Heart right ventricle (tissue), 16 donors: ENCODE results near the gene C2. TPM values are rescaled to one million over a fixed set of nuclear protein-coding genes. Genes with fewer than 3 reads are reported as not detected.

Source experiments
- ATAC-seq, 8 donors: fragments of 200-7000 bp; cut with Tn5 transposase; one replicate each; pipeline ENCODE4 v1.9.1; 2020; ENCODE audit warnings: mild to moderate bottlenecking in 8 of 8, moderate library complexity in 8 of 8, moderate number of reproducible peaks in 1 of 8
- DNase-seq, 2 donors: peaks; one replicate each; pipeline ENCODE4 v3.0.0-alpha.2; 2020
- H3K27ac ChIP-seq, 10 donors: fragments of 200-600 bp; sonication (generic) in 2 of 10; one replicate each; pipeline versions ENCODE4 v1.5.0 to v1.8.0; 2020 to 2022; ENCODE audit warnings: mild to moderate bottlenecking in 3 of 10
- H3K27me3 ChIP-seq, 7 donors: fragments of 200-600 bp; one replicate each; pipeline ENCODE4 v1.8.0; 2021 to 2022; ENCODE audit warnings: mild to moderate bottlenecking in 2 of 7
- H3K36me3 ChIP-seq, 9 donors: fragments of 200-600 bp; sonication (generic) in 1 of 9; one replicate each; pipeline versions ENCODE4 v1.5.0 to v1.8.0; 2020 to 2022; ENCODE audit warnings: mild to moderate bottlenecking in 2 of 9
- H3K4me1 ChIP-seq, 9 donors: fragments of 200-600 bp; sonication (generic) in 1 of 9; one replicate each; pipeline versions ENCODE4 v1.5.0 to v1.8.0; 2020 to 2022; ENCODE audit warnings: mild to moderate bottlenecking in 4 of 9
- H3K4me3 ChIP-seq, 10 donors: fragments of 200-600 bp; sonication (generic) in 2 of 10; one replicate each; pipeline versions ENCODE4 v1.5.0 to v1.8.0; 2020 to 2022; ENCODE audit warnings: mild to moderate bottlenecking in 7 of 10, moderate library complexity in 2 of 10
- H3K9me3 ChIP-seq, 11 donors: fragments of 200-600 bp in 10 of 11; sonication (generic) in 2 of 11; one replicate each; pipeline versions ENCODE4 v1.5.0 to v1.8.0; 2013 to 2022; ENCODE audit warnings: mild to moderate bottlenecking in 2 of 11, control low read depth in 1 of 11, moderate library complexity in 1 of 11
- whole genome bisulfite sequencing, 2 donors: extraction: QIAGEN DNeasy Blood & Tissue Kit; methylation state at CpG; one replicate each; pipeline ENCODE4 v1.1.7; 2013; ENCODE audit warnings: inconsistent platforms in 1 of 2; 5-methylcytosine and 5-hydroxymethylcytosine counted together
- intact Hi-C, 10 donors: fragments of 100-400 bp; cut with DNase I; formaldehyde crosslinking; loops; one replicate each; pipeline versions ENCODE4 v1.11.1 to v1.14.2; 2022
- polyA plus RNA-seq, 2 donors: library from polyadenylated mRNA; stranded (reverse); fragments of 200-250 nt; gene quantifications; one replicate each; pipeline ENCODE4 v1.2.3, GENCODE V29; 2013
- total RNA-seq, 10 donors: library from RNA; stranded (reverse); fragmentation: NEBNext Ultra II Directional in 3 of 10; extraction: Animal tissue kit (Norgen Biotek cat#: 25700) in 3 of 10; gene quantifications; one replicate each; pipeline versions ENCODE4 v1.2.1 to v1.2.4, GENCODE V29; 2021 to 2023
- TF ChIP-seq, protein P1 (sequence below), 9 donors: fragments of 200-600 bp; sonication (generic) in 2 of 9; IDR thresholded peaks; one replicate each; pipeline versions ENCODE4 v1.5.0 to v1.8.0; 2021 to 2022; ENCODE audit warnings: antibody characterized with exemption in 9 of 9, mild to moderate bottlenecking in 5 of 9, moderate library complexity in 1 of 9
- donor health status: Arrhythmogenic right ventricular cardiomyopathy.
- donor health status: ischemic (EF 13 %, LVEDD 7.1; RV severe dilation, severe dysfunction).
- donor health status: healthy with polysubstance abuse.
- donor health status: DM: no; HTN: yes; CAD: no.
- donor health status: DM: no; HTN: no; CAD: no.
- donor health status: ischemic (EF 25% LVEDD 6.9; RV normal size, moderate dysfunction).
- donor health status: ischemic (EF 25% LVEDD 5.7; RV mildly dilated, moderate dysfunction).
- donor health status: healthy.
- donor health status: DM: yes; HTN: yes; CAD: no.
- donor health status: Ischemic cardiomyopathy.
- donor health status: ischemic (EF 35%, LVEDD 5.7; RV mildly dilated, moderate dysfunction).
- donor health status: nonischemic (EF 11% LVEDD 7.7; RV severe dilation, severe dysfunction).
- donor health status: DM: yes; HTN: yes; CAD: no.
- donor health status: PGD.
- donor health status: ischemic (EF 29% LVEDD 5.4; RV normal size, mild dysfunction).
- donor health status: nonischemic (EF 23%, LVEDD 6.1; RV moderate dilation, normal function).

C2 gene
- total and polyA plus RNA-seq, 12 donors: 1.1 to 63.0 (median 3.7) TPM

DNA sequence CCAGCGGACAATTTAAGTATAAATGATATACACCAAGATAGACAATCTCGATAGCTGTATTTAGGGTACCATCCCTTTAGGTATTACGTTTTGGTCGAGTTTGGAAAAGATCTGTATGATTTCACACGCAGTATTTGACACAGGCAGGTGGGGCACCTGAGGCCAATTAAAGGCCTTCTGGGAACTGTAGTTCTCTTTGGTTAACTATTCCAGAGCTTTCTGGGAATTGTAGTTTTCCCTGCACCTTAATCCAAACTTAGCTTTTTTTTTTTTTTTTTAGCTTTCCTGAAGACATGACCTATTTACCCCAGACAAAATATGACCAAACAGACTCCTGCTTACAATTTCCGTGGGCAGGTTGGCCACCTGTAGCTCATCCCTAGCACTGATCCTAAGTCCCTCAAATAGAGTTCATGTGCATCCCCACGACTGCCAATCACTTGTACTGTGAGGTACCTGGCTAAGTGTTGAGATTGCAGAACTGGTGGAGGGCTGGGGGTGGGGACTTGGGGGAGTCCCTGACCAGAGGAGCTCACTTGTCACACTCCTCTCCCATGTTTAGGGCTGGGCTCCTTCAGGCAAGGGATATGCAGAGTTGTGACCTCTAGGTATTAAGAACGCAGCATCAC lies 29.0 kb upstream of the C2 start:
- Histone ChIP-seq H3K4me3 (peak overlapping the region; percentile 55 to 98 (median 87)), H3K4me1 (peaks cover 3 to 50% (median 38%) of the 10 kb centered on the region in 9 donors), H3K27ac (peak overlapping the region in 9 of 10 donors; percentile 79 to 90 (median 87)), H3K27me3 (no peaks in the 10 kb centered on the region), H3K9me3 (no peaks in the 10 kb centered on the region), H3K36me3 (peaks cover 0 to 30% (median 2%) of the 10 kb centered on the region in 9 donors)
- ATAC-seq (peak in 4 of 8 donors; percentile 44 to 61 (median 48)), DNase-seq (no peak)
- TF ChIP-seq, protein P1, sequence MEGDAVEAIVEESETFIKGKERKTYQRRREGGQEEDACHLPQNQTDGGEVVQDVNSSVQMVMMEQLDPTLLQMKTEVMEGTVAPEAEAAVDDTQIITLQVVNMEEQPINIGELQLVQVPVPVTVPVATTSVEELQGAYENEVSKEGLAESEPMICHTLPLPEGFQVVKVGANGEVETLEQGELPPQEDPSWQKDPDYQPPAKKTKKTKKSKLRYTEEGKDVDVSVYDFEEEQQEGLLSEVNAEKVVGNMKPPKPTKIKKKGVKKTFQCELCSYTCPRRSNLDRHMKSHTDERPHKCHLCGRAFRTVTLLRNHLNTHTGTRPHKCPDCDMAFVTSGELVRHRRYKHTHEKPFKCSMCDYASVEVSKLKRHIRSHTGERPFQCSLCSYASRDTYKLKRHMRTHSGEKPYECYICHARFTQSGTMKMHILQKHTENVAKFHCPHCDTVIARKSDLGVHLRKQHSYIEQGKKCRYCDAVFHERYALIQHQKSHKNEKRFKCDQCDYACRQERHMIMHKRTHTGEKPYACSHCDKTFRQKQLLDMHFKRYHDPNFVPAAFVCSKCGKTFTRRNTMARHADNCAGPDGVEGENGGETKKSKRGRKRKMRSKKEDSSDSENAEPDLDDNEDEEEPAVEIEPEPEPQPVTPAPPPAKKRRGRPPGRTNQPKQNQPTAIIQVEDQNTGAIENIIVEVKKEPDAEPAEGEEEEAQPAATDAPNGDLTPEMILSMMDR (IDR thresholded peaks at IDR 0.05): peak in 1 of 9 donors; percentile 7
- WGBS, 2 donors: 14% methylated on average over 8 of the region's 8 CpGs
- intact Hi-C loops: loop anchor here in 1 of 10 donors (5.0 kb wide), 1 partner anchor 276 kb away; the partner anchor contains the start of gene PRRC2A

DNA sequence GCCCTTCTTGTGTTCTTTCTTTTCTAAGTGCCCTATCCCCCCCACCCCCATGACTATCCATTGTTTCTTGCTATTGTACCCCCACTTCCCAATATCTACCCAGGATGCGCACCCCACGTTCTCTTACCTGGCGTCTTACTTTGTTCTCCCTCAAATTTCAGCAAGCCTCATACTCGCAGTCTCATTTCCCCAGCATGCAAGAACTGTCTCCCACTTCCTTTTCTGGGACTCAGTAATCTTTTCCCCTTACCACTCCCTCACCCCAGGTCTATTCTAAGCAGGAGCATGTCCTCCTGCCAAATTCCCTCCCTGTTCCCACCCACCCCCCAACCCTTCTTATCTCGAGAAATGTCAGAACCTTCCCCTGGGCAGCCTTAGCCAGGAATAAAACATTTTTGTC lies 28.3 kb upstream of the C2 start:
- intact Hi-C loops: loop anchor here in 1 of 10 donors (5.0 kb wide), 1 partner anchor 277 kb away; the partner anchor contains the start of gene PRRC2A
- no peaks in the 10 kb centered on the region for H3K9me3 ChIP-seq
- H3K4me1 ChIP-seq: peaks cover 3 to 52% (median 38%) of the 10 kb centered on the region in 9 donors
- TF ChIP-seq, protein P1 (IDR thresholded peaks at IDR 0.05): no peak
- ATAC-seq (no peak), DNase-seq (no peak)
- H3K27me3 ChIP-seq: no peaks in the 10 kb centered on the region
- H3K27ac ChIP-seq: peak overlapping the region in 1 of 10 donors; percentile 87
- peaks cover 0 to 23% (median 0%) of the 10 kb centered on the region in 9 donors for H3K36me3 ChIP-seq
- 47 to 53% methylated on average over 5 of the region's 5 CpGs for WGBS, 2 donors
- peak overlapping the region in 1 of 10 donors; percentile 89 for H3K4me3 ChIP-seq

DNA sequence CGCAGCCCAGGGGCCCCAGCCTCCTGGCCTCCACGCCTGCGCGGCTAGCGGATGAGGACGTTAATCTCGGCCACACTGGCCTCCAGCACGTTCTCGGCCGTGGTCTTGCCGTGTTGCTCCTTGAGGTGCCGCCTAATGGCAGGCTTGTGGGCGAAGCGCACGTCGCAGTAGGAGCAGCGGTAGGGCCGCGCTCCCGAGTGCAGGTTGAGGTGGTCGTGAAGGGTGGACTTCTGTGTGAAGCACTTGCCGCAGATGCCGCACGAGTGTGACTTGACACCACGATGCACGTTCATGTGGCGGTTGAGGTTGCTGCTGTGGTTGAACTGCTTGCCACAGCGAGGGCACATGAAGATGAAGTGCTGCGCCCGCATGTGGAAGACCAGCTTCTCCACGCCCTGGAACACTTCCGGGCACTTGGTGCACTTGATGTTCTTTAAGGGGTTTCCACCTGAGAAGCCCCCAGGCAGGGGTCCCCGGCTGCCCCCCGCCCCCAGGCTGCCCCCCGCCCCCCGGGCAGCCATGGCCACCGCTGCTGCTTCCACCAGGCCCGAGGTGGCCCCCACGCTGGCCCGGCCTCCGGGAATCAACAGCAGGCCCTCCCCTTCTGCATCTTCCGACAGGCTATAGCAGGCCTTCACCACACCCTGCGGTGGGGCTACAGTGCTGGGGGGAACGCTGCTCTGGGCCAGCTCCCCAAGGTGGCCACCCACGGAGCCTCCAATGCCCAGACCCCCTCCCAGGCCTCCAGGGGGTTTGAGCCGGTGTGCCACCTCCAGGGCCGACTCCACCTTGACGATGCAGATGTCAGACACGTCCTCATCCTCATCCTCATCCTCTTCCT lies 27.4 kb upstream of the C2 start:
- intact Hi-C loops: loop anchor here in 8 of 10 donors (5.0 to 10.0 kb wide), 5 partner anchors 52 to 353 kb away; partner anchors contain the start of genes NELFE (in 5 of the 8), SKIC2 (in 5 of the 8), ATP6V1G2 (in 1 of the 8) and NFKBIL1 (in 1 of the 8)
- 86 to 87% methylated on average over 48 to 49 of the region's 49 CpGs for WGBS, 2 donors
- TF ChIP-seq, protein P1 (IDR thresholded peaks at IDR 0.05): no peak
- H3K27ac ChIP-seq: peak overlapping the region in 1 of 10 donors; percentile 90
- DNase-seq: no peak
- H3K4me1 ChIP-seq: peaks cover 3 to 52% (median 38%) of the 10 kb centered on the region in 9 donors
- no peak overlapping the region for H3K4me3 ChIP-seq
- no peak for ATAC-seq
- no peaks in the 10 kb centered on the region for H3K9me3 ChIP-seq
- peaks cover 0 to 14% (median 0%) of the 10 kb centered on the region in 9 donors for H3K36me3 ChIP-seq
- H3K27me3 ChIP-seq: no peaks in the 10 kb centered on the region

DNA sequence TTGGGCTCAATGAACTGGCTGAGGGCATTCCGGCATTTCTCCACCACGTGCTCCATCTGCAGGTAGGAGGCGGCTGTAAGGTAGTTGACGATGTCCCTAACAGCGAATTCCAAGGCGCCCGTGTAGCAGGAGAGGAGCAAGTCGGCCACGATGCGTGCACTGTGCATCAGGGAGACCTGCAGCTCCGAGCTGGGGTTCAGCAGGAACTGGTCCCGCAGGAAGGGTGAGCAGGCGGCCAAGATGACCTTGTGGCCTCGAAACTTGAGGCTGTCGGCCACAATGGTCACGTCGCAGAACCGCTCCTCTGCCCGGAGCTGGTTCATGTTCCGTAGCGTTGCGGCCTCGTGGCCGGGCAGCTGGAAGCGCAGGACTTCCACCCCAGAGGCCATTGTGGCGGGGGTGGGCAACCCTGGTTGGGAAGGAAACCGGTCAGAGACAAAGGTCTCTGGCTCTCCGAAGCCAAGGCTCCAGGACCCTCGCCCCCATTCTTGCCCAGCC lies 26.6 kb upstream of the C2 start:
- Histone ChIP-seq H3K4me1 (peaks cover 3 to 52% (median 38%) of the 10 kb centered on the region in 9 donors), H3K9me3 (no peaks in the 10 kb centered on the region), H3K36me3 (peaks cover 0 to 6% (median 0%) of the 10 kb centered on the region in 9 donors), H3K27ac (peak overlapping the region; percentile 65 to 92 (median 85)), H3K4me3 (peak overlapping the region in 9 of 10 donors; percentile 49 to 84 (median 65)), H3K27me3 (no peaks in the 10 kb centered on the region)
- DNase-seq (no peak), ATAC-seq (peak in 1 of 8 donors; percentile 2)
- intact Hi-C loops: loop anchor here in 8 of 10 donors (5.0 to 10.0 kb wide), 4 partner anchors 51 to 354 kb away; partner anchors contain the start of genes NELFE (in 5 of the 8), SKIC2 (in 5 of the 8), ATP6V1G2 (in 1 of the 8) and NFKBIL1 (in 1 of the 8)
- TF ChIP-seq, protein P1 (IDR thresholded peaks at IDR 0.05): no peak
- 31 to 39% methylated on average over 29 of the region's 29 CpGs for WGBS, 2 donors
